ENCODE results near the gene CACUL1.

- TF ChIP-seq CTCF (IDR thresholded peaks at IDR 0.05) (no peak), POLR2A (IDR thresholded peaks at IDR 0.05) (no peak)
Measured at GRCh38 chr10:118712930-118713634, 41.7 kb downstream of the CACUL1 start.

Data from heart left ventricle (tissue), 13 donors.